Activated CD8-positive, alpha-beta memory T cell treated with anti-CD3 and anti-CD28 coated beads, Interleukin-2, amount 50 U/mL, for 1 hour (primary cell): ENCODE measurements around the gene RBM47.
"Not testable (repeated sequence)": the region's sequence is repeated elsewhere in the genome, so short reads cannot be mapped to it uniquely, and the experiment has no call there.

Source experiments
- DNase-seq: peaks from one replicate; pipeline ENCODE4 v3.0.0-alpha.2; 2020; ENCODE audit errors: extremely low read depth

Gene RBM47

DNA sequence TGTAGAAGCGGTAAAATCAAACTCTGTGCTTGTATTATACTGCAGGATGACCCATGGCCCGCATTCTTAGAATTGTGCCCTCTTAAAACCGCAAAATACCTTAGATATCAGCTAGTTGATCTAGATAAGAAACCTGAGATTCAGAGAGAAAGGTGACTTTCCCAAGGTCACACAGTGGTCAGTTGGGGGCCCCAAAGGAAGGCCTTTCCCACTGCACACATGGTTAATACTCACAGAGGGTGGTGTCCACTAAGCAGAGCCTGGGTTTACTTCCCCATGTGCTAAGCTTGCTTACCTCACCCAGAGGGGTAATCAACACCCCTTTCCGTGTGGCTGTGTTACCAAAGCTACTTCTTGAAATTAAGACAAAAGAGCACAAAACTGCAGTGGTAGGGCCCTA lies 66.3 kb downstream of the RBM47 start:
- no peak for DNase-seq

DNA sequence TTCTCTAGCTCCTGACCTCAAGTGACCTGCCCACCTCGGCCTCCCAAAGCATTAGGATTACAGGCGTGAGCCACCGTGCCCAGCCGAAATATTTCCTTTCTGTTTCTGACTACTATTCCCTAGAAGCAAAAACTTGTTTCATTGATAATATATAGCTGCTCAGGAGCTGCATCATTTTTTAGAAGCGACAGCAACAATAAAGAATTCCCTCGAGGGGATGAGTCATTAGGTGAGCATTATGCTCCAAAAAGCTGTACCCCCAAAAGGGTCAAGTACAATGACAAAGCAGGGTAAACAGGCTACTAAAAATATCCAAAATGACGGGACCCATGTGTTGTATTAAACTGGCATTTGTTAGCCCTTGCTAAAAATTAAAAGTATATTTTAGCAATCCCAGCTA lies 67.0 kb downstream of the RBM47 start:
- DNase-seq: no peak

GRCh38 chr4:40562208-40562607 lies 67.5 kb downstream of the RBM47 start:
- DNase-seq: no peak

- not testable (repeated sequence) for DNase-seq
Measured at GRCh38 chr4:40561543-40562177, 68.0 kb downstream of the RBM47 start.

DNA sequence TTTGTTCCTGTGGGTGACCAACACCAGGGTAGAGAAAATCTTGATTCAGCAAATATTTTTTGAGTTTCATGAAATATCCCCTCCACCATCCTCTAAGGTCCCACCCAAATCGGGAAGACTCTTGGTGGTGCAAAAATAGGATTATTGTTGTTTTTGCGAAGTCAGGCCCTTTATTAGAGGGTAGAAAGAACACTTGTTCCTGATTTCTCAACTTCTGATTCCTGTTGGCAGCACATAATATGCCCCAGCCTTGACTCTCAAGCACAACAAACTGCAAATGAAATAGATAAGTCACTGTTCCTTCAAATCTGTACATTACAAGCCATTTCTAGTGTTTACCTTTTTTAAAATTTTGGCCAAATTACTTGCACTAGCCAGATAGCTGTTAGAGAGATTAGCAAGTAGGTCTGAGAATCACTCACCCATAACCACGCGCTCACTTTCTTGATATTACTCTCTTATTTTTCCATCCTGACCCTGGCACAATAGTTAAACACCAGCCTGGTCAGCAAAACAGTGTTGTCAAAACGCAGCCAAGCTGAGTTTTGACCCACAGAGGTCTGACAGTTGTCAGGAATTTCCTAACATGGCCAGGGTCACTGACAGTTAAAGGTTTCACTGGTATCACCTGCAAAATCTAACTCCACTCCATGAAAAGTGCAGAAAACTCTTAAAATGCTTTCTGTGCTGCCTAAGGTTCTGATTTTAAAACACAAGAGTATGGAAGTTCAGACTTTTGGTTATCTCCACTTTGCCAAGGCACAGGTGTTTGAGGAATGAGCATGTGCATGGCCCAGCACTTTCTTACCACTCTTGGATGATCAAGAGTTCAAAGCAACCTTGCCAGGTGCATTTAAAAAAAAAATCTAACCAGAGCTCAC lies 69.8 kb downstream of the RBM47 start:
- DNase-seq: no peak

GRCh38 chr4:40557736-40558135 lies 71.9 kb downstream of the RBM47 start:
- no peak for DNase-seq

DNA sequence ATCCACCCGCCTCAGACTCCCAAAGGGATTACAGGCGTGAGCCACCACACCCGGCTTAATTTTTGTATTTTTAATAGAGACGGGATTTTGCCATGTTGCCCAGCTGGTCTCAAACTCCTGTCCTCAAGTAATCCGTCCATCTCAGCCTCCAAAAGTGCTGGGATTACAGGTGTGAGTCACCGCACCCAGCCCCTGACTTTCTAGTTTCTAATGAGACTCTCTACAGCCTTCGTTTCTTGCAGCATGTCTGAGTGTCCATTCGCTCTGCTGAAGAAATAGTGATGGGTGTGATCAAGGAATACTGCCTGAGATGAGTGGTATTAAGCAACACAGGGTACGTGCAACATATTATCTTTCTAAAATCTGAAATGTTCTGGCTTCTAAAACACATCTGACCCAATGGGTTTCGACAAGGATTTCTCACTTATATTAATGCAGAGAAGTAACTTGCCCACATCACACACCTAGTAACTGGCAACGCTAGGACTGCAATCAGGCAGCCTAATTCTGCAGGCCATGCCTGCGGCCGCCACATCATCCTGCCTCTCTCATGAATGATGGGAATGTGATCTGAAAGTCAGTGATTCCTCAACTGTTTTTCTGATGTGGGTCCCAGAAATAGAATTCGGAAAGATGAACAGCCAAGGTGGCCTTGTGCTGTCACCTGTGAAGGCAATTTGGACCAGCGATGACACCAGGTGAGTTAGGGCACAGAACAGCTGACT lies 74.3 kb downstream of the RBM47 start:
- DNase-seq: no peak

GRCh38 chr4:40554641-40555040 lies 75.0 kb downstream of the RBM47 start:
- DNase-seq: not testable (repeated sequence)

DNA sequence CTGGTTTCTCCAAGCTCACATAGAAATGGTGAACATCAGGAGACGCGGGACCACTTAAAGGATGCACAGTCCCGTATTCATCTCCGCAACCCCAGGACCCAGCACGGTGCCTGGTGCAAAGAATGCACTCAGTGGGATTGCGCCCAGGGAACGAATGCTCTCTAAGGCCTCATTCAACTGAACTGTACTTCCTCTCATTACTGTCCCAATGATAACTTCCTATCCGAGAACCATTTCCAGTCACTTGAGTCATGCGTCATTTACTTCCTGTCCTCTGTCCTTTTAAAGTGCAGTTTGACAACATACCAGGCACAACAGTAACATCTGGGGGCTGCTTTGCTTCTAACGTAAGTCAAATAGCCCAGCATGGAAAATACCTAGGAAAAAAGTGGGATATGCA lies 75.7 kb downstream of the RBM47 start:
- no peak for DNase-seq

DNA sequence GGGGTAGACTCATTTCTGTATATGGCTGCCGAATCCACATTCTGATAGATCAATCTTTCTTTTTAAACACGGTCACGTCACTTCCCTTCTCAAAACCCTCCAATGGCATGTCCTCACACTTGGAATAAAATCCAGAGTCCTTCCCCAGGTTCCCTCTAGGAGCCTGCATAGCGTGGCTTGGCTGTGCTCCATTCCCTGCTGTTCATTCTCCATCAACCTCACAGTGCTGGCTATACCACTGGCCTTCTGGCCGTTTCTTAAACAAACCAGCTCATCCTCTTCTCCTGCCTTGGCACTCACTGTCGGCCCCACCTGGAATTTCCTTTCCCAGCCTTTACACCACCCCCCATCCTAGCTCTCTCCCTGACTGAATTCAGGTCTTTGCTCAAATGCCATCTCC lies 77.1 kb downstream of the RBM47 start:
- no peak for DNase-seq

DNA sequence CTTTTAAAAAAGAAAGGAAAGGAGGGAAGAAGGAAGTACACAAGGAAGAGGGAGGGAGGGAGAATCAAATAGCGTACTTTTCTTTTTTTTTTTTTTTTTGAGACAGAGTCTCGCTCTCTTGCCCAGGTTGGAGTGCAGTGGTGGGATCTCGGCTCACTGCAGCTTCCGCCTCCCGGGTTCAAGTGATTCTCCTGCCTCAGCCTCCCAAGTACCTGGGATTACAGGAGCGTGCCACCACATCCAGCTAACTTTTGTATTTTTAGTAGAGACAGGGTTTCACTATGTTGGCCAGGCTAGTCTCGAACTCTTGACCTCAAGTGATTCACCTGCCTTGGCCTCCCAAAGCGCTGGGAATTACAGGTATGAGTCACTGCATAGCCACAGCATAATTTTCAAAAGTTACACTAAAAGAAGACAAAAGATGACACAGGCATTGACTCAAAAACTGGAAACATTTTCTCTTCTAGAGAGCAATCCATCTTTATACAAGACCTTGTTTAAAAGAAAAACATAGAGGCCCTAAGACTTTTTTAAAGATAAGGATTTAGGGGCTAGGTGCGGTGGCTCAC lies 78.0 kb downstream of the RBM47 start:
- not testable (repeated sequence) for DNase-seq

GRCh38 chr4:40550948-40551462 lies 78.7 kb downstream of the RBM47 start:
- no peak for DNase-seq

DNA sequence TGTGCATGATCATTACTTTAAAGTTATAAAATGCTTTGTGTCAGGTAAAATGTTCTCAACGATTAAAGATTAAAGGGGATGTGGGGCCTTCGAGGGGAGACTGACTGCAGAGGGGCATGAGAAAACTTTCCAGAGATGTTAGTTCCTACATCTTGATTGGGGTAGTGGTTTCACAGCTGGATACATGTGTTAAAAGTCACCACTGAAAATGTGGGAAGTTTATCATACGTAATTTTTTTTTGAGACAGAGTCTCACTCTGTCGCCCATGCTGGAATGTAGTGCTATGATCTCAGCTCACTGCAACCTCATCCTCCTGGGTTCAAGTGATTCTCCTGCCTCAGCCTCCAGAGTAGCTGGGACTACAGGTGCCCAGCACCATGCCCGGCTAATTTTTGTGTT lies 79.5 kb downstream of the RBM47 start:
- DNase-seq: no peak

DNA sequence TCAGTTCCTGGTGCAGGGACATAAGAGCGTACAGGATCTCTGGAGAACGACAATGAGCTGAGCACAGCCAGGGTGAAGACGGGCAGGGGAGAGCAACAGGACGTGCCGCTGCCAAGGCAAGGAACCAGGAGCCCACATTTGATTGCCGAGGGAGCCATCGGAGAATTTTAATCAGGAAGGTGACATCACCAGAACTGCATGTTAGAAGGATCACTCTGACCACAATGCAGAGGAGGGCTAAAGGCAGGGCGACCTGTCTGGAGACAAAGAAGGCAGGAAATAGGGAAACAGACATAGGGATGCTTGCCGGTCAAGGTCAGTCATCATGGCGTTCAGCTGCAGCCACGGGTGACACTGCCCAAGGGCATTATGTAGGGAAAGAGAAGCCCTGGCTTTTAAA lies 81.4 kb downstream of the RBM47 start:
- no peak for DNase-seq

GRCh38 chr4:40547789-40548132 lies 81.9 kb downstream of the RBM47 start:
- no peak for DNase-seq

DNA sequence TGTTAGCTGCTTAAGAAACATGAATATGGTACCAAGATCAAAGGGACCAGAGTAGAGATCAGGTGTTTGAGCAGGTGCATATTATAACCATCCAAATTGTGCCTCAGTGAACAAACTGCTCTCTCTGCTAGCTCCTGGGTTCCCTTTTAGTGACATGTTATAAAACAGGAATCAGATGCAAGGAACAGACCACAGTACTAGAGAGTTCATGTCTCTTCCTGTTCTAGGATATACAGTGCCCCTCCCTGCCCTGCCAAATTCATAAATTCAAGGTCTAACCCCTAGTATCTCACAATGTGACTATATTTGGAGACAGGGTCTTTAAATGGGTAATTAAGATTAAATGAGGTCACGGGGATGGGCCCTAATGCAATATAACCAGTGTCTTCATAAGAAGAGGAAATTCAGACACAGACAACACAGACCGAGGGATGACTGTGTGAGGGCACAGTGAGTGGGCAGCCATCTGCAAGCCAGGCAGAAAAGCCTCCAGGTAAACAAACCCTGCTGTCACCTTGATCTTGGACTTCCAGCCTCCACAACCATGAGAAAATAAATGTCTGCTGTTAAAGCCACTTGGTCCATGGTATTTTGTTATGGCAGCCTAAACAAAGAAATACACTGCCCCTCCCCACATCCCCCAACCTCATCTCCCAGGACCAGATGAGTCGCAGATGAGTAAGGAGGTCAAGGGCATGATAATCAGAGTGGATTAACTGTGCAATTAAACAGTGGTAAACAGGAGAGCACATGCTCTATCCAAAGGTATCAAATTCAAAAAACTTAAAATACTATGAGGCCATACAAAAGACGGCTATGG lies 82.5 kb downstream of the RBM47 start:
- DNase-seq: no peak

- DNase-seq: no peak
Measured at GRCh38 chr4:40546506-40546905, 83.2 kb downstream of the RBM47 start.

- not testable (repeated sequence) for DNase-seq
Measured at GRCh38 chr4:40545487-40545886, 84.2 kb downstream of the RBM47 start.

DNA sequence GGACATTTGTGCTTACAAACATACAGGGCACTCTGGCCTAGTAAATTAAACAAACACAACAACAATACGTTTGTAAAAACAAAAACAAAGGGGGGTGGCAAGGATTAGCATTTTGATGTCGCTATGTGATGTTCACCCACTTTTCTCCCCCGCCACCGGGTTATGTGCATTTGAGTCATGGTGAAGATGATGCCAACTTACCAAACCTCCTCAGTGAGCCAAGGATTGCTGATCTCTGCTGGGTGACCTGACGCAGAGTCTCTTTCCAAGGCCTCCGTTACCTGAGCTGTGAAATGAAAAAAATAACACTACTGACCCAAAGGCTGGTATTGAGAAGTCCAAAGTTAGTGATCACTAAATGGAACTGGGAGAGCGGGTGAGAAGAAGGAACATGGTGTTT lies 85.4 kb downstream of the RBM47 start:
- no peak for DNase-seq

DNA sequence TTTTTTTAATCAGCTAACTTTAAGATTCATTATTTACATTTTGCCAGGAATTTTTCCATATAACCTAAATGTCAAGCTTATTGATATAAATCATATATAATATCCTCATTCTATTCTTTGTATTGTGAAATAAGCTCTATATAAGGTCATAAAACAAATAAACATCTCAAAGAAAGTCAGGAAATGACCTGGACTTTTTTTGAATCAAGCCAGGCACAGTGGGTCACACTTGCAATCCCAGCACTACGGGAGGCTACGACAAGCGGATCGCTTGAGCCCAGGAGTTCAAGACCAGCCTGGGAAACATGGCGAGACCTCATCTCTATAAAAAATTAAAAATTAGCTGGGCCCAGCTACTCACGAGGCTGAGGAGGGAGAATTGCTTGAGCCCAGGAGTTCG lies 88.9 kb downstream of the RBM47 start:
- no peak for DNase-seq

GRCh38 chr4:40536032-40536431 lies 93.6 kb downstream of the RBM47 start:
- DNase-seq: no peak
